HepG2 (cell line): ENCODE measurements around the gene LYPD3. TPM values are rescaled to one million over a fixed set of nuclear protein-coding genes. Genes with fewer than 3 reads are reported as not detected.

Experiments used
- DMAP1 ChIP-seq: IDR thresholded peaks from 2 replicates; pipeline ENCODE4 v1.6.1; 2016
- EED ChIP-seq: sonication (generic); formaldehyde crosslinking; IDR thresholded peaks from 2 replicates; pipeline ENCODE4 v1.5.0; 2020; ENCODE audit warnings: mild to moderate bottlenecking, missing genetic modification reagents
- EP300 ChIP-seq, 3 experiments: sonication (generic) in 1 of 3; formaldehyde crosslinking in 1 of 3; IDR thresholded peaks; 2 replicates each; pipeline versions ENCODE4 v1.5.1 to v1.6.1; 2011 to 2020; ENCODE audit warnings: low read depth in 2 of 3, low read length in 2 of 3, borderline replicate concordance in 1 of 3, improper control_type of control experiment in 1 of 3, mild to moderate bottlenecking in 1 of 3, missing genetic modification reagents in 1 of 3, moderate library complexity in 1 of 3
- GABPB1 ChIP-seq: IDR thresholded peaks from 2 replicates; pipeline ENCODE4 v1.6.1; 2016; ENCODE audit warnings: mild to moderate bottlenecking, missing genetic modification reagents, moderate library complexity, missing compliant biosample characterization
- HOXD1 ChIP-seq: sonication (generic); formaldehyde crosslinking; IDR thresholded peaks from 2 replicates; pipeline ENCODE4 v1.5.0; 2020; ENCODE audit warnings: missing genetic modification reagents
- PAF1 ChIP-seq: IDR thresholded peaks from 2 replicates; pipeline ENCODE4 v1.6.1; 2016; ENCODE audit warnings: missing genetic modification reagents, missing compliant biosample characterization
- POLR2G ChIP-seq: fragments of 200-400 bp; formaldehyde crosslinking; IDR thresholded peaks from 2 replicates; pipeline ENCODE4 v1.6.1; 2018; ENCODE audit warnings: mild to moderate bottlenecking, low read depth, low read length, moderate library complexity
- SMAD9 ChIP-seq: sonication (generic); formaldehyde crosslinking; IDR thresholded peaks from 2 replicates; pipeline ENCODE4 v1.5.1; 2020; ENCODE audit warnings: mild to moderate bottlenecking, missing genetic modification reagents
- SNRNP70 ChIP-seq: fragments of 200-400 bp; formaldehyde crosslinking; IDR thresholded peaks from 2 replicates; pipeline ENCODE4 v1.6.1; 2017; ENCODE audit warnings: mild to moderate bottlenecking, low read depth, low read length, moderate library complexity
- SP2 ChIP-seq: sonication (generic); formaldehyde crosslinking; IDR thresholded peaks from 2 replicates; pipeline ENCODE4 v1.5.1; 2020; ENCODE audit warnings: mild to moderate bottlenecking, missing genetic modification reagents
- TGIF2 ChIP-seq: IDR thresholded peaks from 2 replicates; pipeline ENCODE4 v1.6.1; 2016; ENCODE audit warnings: control low read depth, missing compliant biosample characterization
- TRAFD1 ChIP-seq: sonication (generic); formaldehyde crosslinking; IDR thresholded peaks from 2 replicates; pipeline ENCODE4 v1.5.1; 2020; ENCODE audit warnings: missing genetic modification reagents, mild to moderate bottlenecking, borderline replicate concordance
- ZBTB10 ChIP-seq: sonication (generic); formaldehyde crosslinking; IDR thresholded peaks from 2 replicates; pipeline ENCODE4 v1.4.0; 2020; ENCODE audit warnings: missing genetic modification reagents, borderline replicate concordance
- ZBTB2 ChIP-seq: sonication (generic); formaldehyde crosslinking; IDR thresholded peaks from 2 replicates; pipeline ENCODE4 v1.8.0; 2022; ENCODE audit warnings: low read depth, missing genetic modification reagents
- ZBTB49 ChIP-seq: sonication (generic); formaldehyde crosslinking; IDR thresholded peaks from 2 replicates; pipeline ENCODE4 v1.4.0; 2020; ENCODE audit warnings: missing genetic modification reagents, borderline replicate concordance
- ZFP37 ChIP-seq: sonication (generic); formaldehyde crosslinking; IDR thresholded peaks from 2 replicates; pipeline ENCODE4 v1.4.0; 2020; ENCODE audit warnings: missing genetic modification reagents, borderline replicate concordance
- ZNF124 ChIP-seq: sonication (generic); formaldehyde crosslinking; IDR thresholded peaks from 2 replicates; pipeline ENCODE4 v1.4.0; 2020; ENCODE audit warnings: missing genetic modification reagents
- ZNF335 ChIP-seq: sonication (generic); formaldehyde crosslinking; IDR thresholded peaks from 2 replicates; pipeline ENCODE4 v1.4.0; 2020; ENCODE audit warnings: missing genetic modification reagents
- ZNF430 ChIP-seq: sonication (generic); formaldehyde crosslinking; IDR thresholded peaks from 2 replicates; pipeline ENCODE4 v1.9.0; 2021; ENCODE audit warnings: mild to moderate bottlenecking, missing genetic modification reagents
- ZNF446 ChIP-seq: sonication (generic); formaldehyde crosslinking; IDR thresholded peaks from 2 replicates; pipeline ENCODE4 v1.5.0; 2020; ENCODE audit warnings: mild to moderate bottlenecking, missing genetic modification reagents
- ZNF747 ChIP-seq: sonication (generic); formaldehyde crosslinking; IDR thresholded peaks from 2 replicates; pipeline ENCODE4 v1.8.1; 2023; ENCODE audit warnings: missing genetic modification reagents, mild to moderate bottlenecking, borderline replicate concordance
- polyA plus RNA-seq, 8 experiments: library from polyadenylated mRNA; depleted of rRNA in 3 of 8; stranded (reverse) in 7 of 8; unstranded in 1 of 8; fragments of >200 nt; fragmentation: Illumina TruSeq in 4 of 8; extraction: Trizol in 4 of 8; gene quantifications; 2 replicates each; pipeline versions ENCODE4 v1.2.1 to v1.2.3, GENCODE V29; 2011 to 2016; ENCODE audit warnings: low read depth in 4 of 8, missing spikeins in 1 of 8, mixed read lengths in 1 of 8; ENCODE audit not compliant: insufficient read depth in 1 of 8
- total RNA-seq, 5 experiments: library from RNA; depleted of rRNA; stranded (reverse); fragments of >200 nt; fragmentation: Illumina TruSeq; extraction: Trizol; gene quantifications; 2 replicates each; pipeline ENCODE4 v1.2.3, GENCODE V29; 2016; ENCODE audit warnings: low read depth in 1 of 5

Gene LYPD3
- total and polyA plus RNA-seq, 2 of the 13 experiments (the other 11 are each of a cell fraction or from before 2014, with no cell fraction given), result 0.51 to 1.5 TPM

GRCh38 chr19:43504426-43505185 is 39.2 kb upstream of the LYPD3 start, which contains the start of gene PHLDB3 (continued):
- TF ChIP-seq POLR2G (peak; percentile 62), ZNF335 (CRISPR knock-in tag) (0 out of 2 replicates have a peak, but pooled peaks have one; percentile 14), ZBTB10 (CRISPR knock-in tag) (0 out of 2 replicates have a peak, but pooled peaks have one; percentile 8), PAF1 (CRISPR knock-in tag) (no peak), ZBTB2 (CRISPR knock-in tag) (no peak), SP2 (no peak), ZNF124 (CRISPR knock-in tag) (no peak), SMAD9 (no peak), SNRNP70 (no peak), ZFP37 (CRISPR knock-in tag) (no peak), ZNF430 (CRISPR knock-in tag) (0 out of 2 replicates have a peak, but pooled peaks have one; percentile 15), EP300 (IDR thresholded peaks at IDR 0.05; ENCODE audit: low read depth in 2 of 2, low read length in 2 of 2) (no peak), EP300 (CRISPR knock-in tag; IDR thresholded peaks at IDR 0.05; ENCODE audit: borderline replicate concordance) (no peak), ZNF747 (CRISPR knock-in tag) (peak; percentile 48; the same call in 1 of the 2 replicates), EED (CRISPR knock-in tag) (0 out of 2 replicates have a peak, but pooled peaks have one; percentile 43), ZBTB49 (CRISPR knock-in tag) (no peak), HOXD1 (CRISPR knock-in tag) (no peak), ZNF446 (CRISPR knock-in tag) (no peak), TGIF2 (CRISPR knock-in tag) (0 out of 2 replicates have a peak, but pooled peaks have one; percentile 39), TRAFD1 (CRISPR knock-in tag) (0 out of 2 replicates have a peak, but pooled peaks have one; percentile 72), DMAP1 (CRISPR knock-in tag) (peak; percentile 35; the same call in 1 of the 2 replicates), GABPB1 (peak; percentile 91)
